Posterior cingulate gyrus (tissue), 11 donors: ENCODE results near the gene AKAP7.
"Not testable (repeated sequence)": the region's sequence is repeated elsewhere in the genome, so short reads cannot be mapped to it uniquely, and the experiment has no call there.

ENCODE experiments used
- DNase-seq, 10 donors: peaks; one replicate each; pipeline versions ENCODE4 v3.0.0 to v3.0.0-alpha.2; 2020 to 2021; ENCODE audit warnings: mixed read lengths in 3 of 10
- intact Hi-C: fragments of 100-400 bp; cut with DNase I; formaldehyde crosslinking; loops from one replicate; pipeline ENCODE4 v1.15.1; 2023

Gene AKAP7

DNA sequence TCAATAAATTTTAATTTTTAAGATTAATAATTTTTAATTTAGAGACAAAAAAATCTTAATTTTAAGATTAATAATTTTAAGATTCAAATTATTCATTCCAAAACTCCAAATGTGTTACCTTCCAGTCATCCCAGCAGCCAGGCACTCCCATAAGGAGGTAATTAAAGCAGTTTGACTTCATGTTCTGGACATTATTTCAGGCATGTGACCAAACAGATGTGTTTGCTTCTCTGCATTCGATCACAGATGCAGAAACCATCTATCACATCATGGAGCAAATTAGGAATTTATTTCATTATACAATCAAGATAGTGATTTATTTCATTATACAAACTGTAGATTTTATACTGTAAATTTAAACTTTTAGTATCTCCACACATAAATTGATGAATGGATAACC, 150.3 kb downstream of the AKAP7 start:
- intact Hi-C loops, result no loop called here
- no peak for DNase-seq

DNA sequence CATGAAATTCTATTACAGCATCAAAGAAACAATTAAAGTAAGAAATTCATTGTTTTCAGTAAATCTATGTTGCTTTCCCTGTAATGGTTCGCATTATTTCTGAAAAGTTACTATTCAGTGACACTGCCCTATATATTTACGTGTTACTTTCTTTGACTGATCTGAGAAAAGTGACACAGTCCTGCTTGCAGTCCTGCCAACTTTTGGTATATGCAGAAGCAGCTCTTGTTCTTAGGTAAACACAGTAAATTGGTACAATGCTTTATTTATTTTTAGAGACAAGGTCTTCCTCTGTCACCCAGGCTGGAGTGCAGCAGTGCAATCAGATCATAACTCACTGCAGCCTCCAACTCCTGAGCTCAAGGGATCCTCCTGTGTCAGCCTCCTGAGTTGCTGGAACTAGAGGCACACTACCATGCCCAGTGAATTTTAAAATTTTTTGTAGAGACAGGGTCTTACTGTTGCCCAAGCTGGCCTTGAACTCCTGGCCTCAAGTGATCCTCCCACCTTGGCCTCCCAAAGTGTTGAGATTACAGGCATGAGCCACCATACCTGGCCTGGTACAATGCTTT, 151.3 kb downstream of the AKAP7 start:
- no peak for DNase-seq
- intact Hi-C loops, result no loop called here

- no peak for DNase-seq
- intact Hi-C loops, result no loop called here
Measured at GRCh38 chr6:131288214-131288613, 152.9 kb downstream of the AKAP7 start.

DNA sequence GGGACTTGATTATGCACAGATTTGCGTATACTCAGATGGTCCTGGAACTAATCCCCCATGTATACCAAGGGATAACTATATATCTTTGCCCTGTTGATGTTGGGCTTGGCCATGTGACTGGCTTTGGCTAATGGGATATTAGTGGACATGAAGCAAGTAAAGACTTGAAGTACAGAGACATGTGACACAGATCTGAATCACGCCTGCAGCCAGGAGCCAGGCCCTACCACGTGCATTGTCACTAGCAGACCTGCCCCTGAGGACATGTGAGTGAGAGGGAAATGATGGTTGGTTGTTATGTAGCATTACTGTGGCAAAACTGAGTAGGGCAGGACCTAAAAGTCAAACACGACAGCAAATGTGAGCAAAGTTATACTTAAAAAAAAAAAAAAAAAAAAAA, 155.7 kb downstream of the AKAP7 start:
- intact Hi-C loops, result no loop called here
- no peak for DNase-seq

- no peak for DNase-seq
- intact Hi-C loops, result no loop called here
Measured at GRCh38 chr6:131292145-131292938, 157.1 kb downstream of the AKAP7 start.

- intact Hi-C loops, result no loop called here
- DNase-seq, result peak in 1 of 10 donors; percentile 72
Measured at GRCh38 chr6:131293472-131293911, 158.2 kb downstream of the AKAP7 start.

DNA sequence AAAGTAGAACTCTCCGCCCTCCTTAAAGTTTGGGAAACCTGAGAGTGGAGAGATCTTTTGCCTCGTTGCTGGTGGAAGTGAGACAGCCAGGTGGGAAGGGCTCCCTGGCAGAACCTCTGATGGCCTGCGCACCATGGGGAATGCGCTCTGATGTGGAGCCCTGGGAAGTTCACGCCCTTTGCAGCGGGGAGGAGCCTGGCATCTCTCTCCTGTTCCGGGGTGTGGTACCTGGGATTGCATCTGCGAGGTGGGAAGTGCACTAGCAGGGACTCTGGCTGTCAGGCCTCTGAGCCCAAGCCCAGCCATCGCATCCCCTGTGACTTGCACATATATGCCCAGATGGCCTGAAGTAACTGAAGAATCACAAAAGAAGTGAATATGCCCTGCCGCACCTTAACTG, 159.8 kb downstream of the AKAP7 start:
- intact Hi-C loops, result no loop called here
- peak in 1 of 10 donors; percentile 77 for DNase-seq

GRCh38 chr6:131300826-131301225, 165.6 kb downstream of the AKAP7 start:
- intact Hi-C loops, DNase-seq: not testable (repeated sequence)

GRCh38 chr6:131303338-131303930, 168.2 kb downstream of the AKAP7 start:
- intact Hi-C loops, result no loop called here
- DNase-seq, result no peak

DNA sequence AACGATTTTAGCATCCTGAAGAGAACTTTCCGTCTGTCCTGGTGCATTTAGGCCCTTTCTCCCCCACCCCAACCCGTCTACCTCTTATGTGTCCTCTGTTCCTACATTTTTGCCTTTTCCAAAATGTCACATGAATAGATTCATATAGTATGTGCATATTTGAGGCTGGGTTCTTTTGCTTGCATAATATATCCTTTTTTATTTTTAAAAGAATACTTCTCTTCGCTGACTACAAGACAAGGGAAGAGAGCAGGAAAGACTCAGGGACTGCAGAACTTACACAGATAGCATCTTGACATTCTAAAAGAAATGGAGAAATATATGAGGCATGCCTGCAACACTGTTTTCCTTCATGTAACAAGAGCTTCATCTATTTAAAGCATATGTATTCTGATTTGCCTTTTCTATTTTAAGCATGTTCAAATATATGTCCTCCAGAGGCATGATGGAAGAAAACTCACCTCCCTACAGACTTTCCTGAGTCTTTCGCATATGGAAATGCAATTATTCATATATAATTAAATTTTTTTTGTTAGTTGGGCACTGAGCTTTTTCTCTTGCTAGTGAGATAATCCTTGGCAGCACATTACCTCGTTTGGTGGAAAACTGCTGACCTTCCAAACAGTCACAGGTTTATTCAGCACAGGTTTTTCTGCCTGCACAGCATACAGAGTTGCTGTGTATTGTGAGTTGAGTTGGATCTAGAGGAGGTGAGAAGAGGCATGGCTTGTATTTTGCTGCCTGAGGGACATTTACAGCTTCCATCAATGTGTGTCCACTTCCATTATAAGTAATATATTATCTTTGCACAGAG, 170.0 kb downstream of the AKAP7 start:
- intact Hi-C loops, result no loop called here
- no peak for DNase-seq

DNA sequence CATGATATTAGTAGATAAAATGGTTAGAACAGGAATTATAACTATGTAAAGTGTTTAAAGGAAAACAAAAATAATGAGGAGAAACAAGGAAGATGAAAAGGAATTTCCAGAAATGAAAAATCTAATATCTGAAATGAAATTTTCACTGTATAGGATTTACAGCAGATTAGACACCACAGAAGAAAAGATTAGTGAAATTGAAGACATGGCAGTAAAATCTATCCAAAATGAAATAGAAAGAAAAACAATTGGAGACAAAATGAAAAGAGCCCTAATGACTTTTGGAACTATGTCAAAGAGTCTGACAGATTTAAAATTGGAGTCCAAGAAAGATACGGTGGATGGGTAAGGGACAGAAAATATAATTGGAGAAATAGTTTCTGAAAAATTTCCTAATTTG, 174.2 kb downstream of the AKAP7 start:
- no peak for DNase-seq
- intact Hi-C loops, result no loop called here

DNA sequence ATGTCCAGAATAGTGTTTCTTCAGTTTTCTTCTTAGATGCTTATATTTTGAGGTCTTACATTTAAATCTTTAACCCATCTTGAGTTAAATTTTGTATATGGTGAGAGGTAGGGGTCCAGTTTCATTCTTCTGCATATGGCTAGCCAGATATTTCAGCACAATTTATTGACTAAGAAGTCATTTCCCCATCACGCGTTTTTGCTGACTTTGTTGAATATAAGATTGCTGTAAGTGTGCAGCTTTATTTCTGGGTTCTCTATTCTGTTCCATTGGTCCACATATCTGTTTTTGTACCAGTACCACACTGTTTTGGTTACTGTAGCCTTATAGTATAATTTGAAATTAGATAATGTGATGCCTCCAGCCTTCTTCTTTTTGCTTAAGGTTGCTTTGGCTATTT, 179.6 kb downstream of the AKAP7 start:
- DNase-seq, result no peak
- intact Hi-C loops, result no loop called here

DNA sequence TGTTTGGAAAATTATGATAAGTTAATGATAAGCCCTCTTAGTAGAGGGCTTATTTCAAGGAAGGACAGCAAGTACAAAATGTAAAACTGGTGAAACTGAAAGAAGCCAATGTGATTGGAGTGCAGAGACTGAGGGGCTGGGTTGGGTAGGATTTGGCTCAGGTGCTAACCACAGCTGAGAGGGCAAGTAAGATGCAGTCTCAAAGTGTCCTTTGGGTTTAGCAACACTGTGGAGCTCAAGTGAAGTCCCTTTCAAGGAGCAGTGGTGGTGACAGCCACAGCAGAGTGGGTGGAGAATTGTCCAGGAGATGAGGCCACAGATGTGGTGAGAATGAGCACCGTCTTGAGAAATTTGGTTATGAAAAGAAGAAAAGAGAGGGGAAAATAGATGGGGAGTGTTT, 181.4 kb downstream of the AKAP7 start:
- DNase-seq, result no peak
- intact Hi-C loops, result no loop called here

- intact Hi-C loops, result no loop called here
- no peak for DNase-seq
Measured at GRCh38 chr6:131317516-131317915, 182.2 kb downstream of the AKAP7 start.

DNA sequence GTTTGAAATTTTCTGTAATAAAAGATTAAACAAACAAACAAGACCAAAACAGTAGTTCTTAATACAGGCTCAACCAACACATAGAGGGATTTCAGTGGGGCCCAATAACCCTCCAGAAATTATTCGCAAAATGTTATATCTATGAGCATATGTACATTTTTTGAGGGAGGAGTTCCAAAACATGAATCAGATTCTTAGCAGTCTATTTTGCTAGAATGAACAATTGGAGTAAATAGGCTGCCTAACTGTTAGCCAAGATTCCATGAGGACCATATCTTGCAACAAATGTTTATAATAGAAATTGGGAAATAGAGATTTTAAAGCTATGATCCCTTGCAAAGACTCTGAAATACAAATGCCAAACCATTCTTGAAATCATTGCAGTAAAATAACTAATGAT, 186.3 kb downstream of the AKAP7 start:
- no peak for DNase-seq
- intact Hi-C loops, result no loop called here

- intact Hi-C loops, result no loop called here
- no peak for DNase-seq
Measured at GRCh38 chr6:131322125-131322524, 186.9 kb downstream of the AKAP7 start.

DNA sequence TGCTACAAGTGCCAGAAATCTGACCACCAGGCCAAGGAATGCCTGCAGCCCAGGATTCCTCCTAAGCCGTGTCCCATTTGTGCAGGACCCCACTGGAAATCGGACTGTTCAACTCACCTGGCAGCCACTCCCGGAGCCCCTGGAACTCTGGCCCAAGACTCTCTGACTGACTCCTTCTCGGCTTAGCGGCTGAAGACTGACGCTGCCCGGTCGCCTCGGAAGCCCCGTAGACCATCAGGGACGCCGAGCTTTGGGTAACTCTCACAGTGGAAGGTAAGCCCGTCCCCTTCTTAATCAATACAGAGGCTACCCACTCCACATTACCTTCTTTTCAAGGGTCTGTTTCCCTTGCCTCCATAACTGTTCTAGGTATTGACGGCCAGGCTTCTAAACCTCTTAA, 190.4 kb downstream of the AKAP7 start:
- DNase-seq, intact Hi-C loops: not testable (repeated sequence)

DNA sequence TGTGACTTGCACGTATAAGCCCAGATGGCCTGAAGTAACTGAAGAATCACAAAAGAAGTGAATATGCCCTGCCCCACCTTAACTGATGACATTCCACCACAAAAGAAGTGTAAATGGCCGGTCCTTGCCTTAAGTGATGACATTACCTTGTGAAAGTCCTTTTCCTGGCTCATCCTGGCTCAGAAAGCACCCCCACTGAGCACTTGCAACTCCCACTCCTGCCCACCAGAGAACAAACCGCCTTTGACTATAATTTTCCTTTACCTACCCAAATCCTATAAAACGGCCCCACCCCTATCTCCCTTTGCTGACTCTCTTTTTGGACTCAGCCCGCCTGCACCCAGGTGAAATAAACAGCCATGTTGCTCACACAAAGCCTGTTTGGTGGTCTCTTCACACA, 193.5 kb downstream of the AKAP7 start:
- DNase-seq, intact Hi-C loops: not testable (repeated sequence)

- DNase-seq, result no peak
- intact Hi-C loops, result no loop called here
Measured at GRCh38 chr6:131331151-131331550, 195.9 kb downstream of the AKAP7 start.

- no peak for DNase-seq
- intact Hi-C loops, result no loop called here
Measured at GRCh38 chr6:131331873-131332781, 196.9 kb downstream of the AKAP7 start.
